H1 (cell line): Measurements from ENCODE around the gene RHOBTB3. TPM values are rescaled to one million over a fixed set of nuclear protein-coding genes. Genes with fewer than 3 reads are reported as not detected.

ENCODE experiments used
- CTCF ChIA-PET: fragments of 300-600 bp; sonication (Branson Sonifier 250); formaldehyde crosslinking; loops from one replicate; lab custom pipeline; 2021; ENCODE audit not compliant: partially characterized antibody; lab: Charles Lee
- POLR2A ChIA-PET: fragments of 300-600 bp; sonication (Branson Sonifier 250); formaldehyde crosslinking; loops from one replicate; lab custom pipeline; 2021; ENCODE audit warnings: inconsistent platforms; ENCODE audit not compliant: partially characterized antibody; lab: Charles Lee
- DNase-seq, 2 experiments: peaks; one replicate each; pipeline versions ENCODE4 v3.0.0 to v3.0.0-alpha.2; 2010 to 2022; ENCODE audit warnings: low spot score in 2 of 2, low read depth in 1 of 2, mixed read lengths in 1 of 2
- FAIRE-seq: peaks from 2 replicates; lab custom pipeline; 2011; peaks lifted over from hg19 to GRCh38; lab: Jason Lieb, UNC
- H2AFZ ChIP-seq: 2 replicates; pipeline ENCODE4 v1.8.1; 2012; ENCODE audit warnings: low read length, inconsistent platforms
- H2AK5ac ChIP-seq: 2 replicates; pipeline ENCODE4 v1.6.1; 2013; ENCODE audit warnings: low read depth, low read length
- H2BK120ac ChIP-seq: replicated peaks from 2 replicates; pipeline ENCODE3; 2013; ENCODE audit warnings: low read depth, low read length, inconsistent platforms
- H2BK12ac ChIP-seq: 2 replicates; pipeline ENCODE4 v1.6.1; 2013; ENCODE audit warnings: low read depth, low read length
- H2BK15ac ChIP-seq: 2 replicates; pipeline ENCODE4 v1.6.1; 2013; ENCODE audit warnings: low read length
- H2BK20ac ChIP-seq: 2 replicates; pipeline ENCODE4 v1.6.1; 2013; ENCODE audit warnings: low read length
- H2BK5ac ChIP-seq: 2 replicates; pipeline ENCODE4 v1.6.1; 2013; ENCODE audit warnings: low read depth, low read length
- H3K14ac ChIP-seq: 2 replicates; pipeline ENCODE4 v1.6.1; 2013; ENCODE audit warnings: inconsistent platforms; ENCODE audit not compliant: insufficient read length
- H3K18ac ChIP-seq: 2 replicates; pipeline ENCODE4 v1.6.1; 2013; ENCODE audit warnings: low read length; ENCODE audit errors: extremely low read depth
- H3K23ac ChIP-seq: 2 replicates; pipeline ENCODE4 v1.6.1; 2013; ENCODE audit warnings: inconsistent platforms; ENCODE audit not compliant: insufficient read length
- H3K23me2 ChIP-seq: 2 replicates; pipeline ENCODE4 v1.6.1; 2013; ENCODE audit warnings: low read depth, low read length
- H3K27ac ChIP-seq: 2 replicates; pipeline ENCODE4 v1.6.1; 2011; ENCODE audit warnings: low read depth, low read length, inconsistent platforms
- H3K27me3 ChIP-seq, 4 experiments: replicated peaks in 1 of 4; 1 replicate in 1 of 4; 2 replicates in 3 of 4; pipeline versions ENCODE4 v1.6.1 to v1.8.1; 2011 to 2013; ENCODE audit warnings: low read length in 3 of 4, mild to moderate bottlenecking in 3 of 4, inconsistent platforms in 2 of 4, mixed read lengths in 2 of 4, moderate library complexity in 1 of 4; ENCODE audit not compliant: control insufficient read depth in 3 of 4, insufficient read depth in 3 of 4; ENCODE audit errors: extremely low read depth in 1 of 4
- H3K36me3 ChIP-seq, 4 experiments: 2 replicates each; pipeline versions ENCODE4 v1.6.1 to v1.8.1; 2011 to 2013; ENCODE audit warnings: mild to moderate bottlenecking in 4 of 4, low read length in 3 of 4, moderate library complexity in 2 of 4, control low read depth in 1 of 4, inconsistent platforms in 1 of 4; ENCODE audit not compliant: insufficient read depth in 4 of 4, control insufficient read depth in 2 of 4
- H3K4ac ChIP-seq: replicated peaks from 2 replicates; pipeline ENCODE3; 2013; ENCODE audit warnings: low read length, low read depth, mixed read lengths, inconsistent platforms; ENCODE audit not compliant: insufficient read length
- H3K4me1 ChIP-seq, 4 experiments: replicated peaks in 1 of 4; 1 replicate in 1 of 4; 2 replicates in 3 of 4; pipeline versions ENCODE4 v1.6.1 to v1.8.1; 2011 to 2013; ENCODE audit warnings: low read length in 3 of 4, inconsistent platforms in 2 of 4, mixed read lengths in 1 of 4; ENCODE audit not compliant: insufficient read depth in 4 of 4, control insufficient read depth in 3 of 4
- H3K4me2 ChIP-seq, 2 experiments: 2 replicates each; pipeline versions ENCODE4 v1.6.1 to v1.8.1; 2011 to 2013; ENCODE audit warnings: low read depth in 2 of 2, low read length in 2 of 2, control low read depth in 1 of 2, inconsistent platforms in 1 of 2, mild to moderate bottlenecking in 1 of 2; ENCODE audit not compliant: insufficient read depth in 1 of 2
- H3K4me3 ChIP-seq, 4 experiments: fragments of 200-600, 300-600 bp in 1 of 4; sonication (generic), shearing (Covaris generic), sonication (Bioruptor Twin) in 1 of 4; 2 replicates each; pipeline versions ENCODE4 v1.5.1 to v1.8.1; 2011 to 2016; ENCODE audit warnings: low read length in 4 of 4, low read depth in 3 of 4, control low read depth in 2 of 4, inconsistent platforms in 2 of 4, mild to moderate bottlenecking in 2 of 4, mixed read lengths in 1 of 4, moderate library complexity in 1 of 4; ENCODE audit not compliant: insufficient read depth in 2 of 4; ENCODE audit errors: extremely low read depth in 1 of 4
- H3K56ac ChIP-seq: replicated peaks from 2 replicates; pipeline ENCODE3; 2013; ENCODE audit warnings: low read depth, mild to moderate bottlenecking, mixed read lengths, low read length, inconsistent platforms; ENCODE audit not compliant: insufficient read length
- H3K79me1 ChIP-seq: 2 replicates; pipeline ENCODE4 v1.6.1; 2013; ENCODE audit warnings: low read depth, low read length, control low read depth
- H3K79me2 ChIP-seq, 2 experiments: 2 replicates each; pipeline versions ENCODE4 v1.6.1 to v1.8.1; 2012 to 2013; ENCODE audit warnings: low read length in 2 of 2, mild to moderate bottlenecking in 2 of 2, inconsistent platforms in 1 of 2; ENCODE audit not compliant: insufficient read depth in 2 of 2, control insufficient read depth in 1 of 2
- H3K9ac ChIP-seq, 4 experiments: replicated peaks in 1 of 4; 1 replicate in 1 of 4; 2 replicates in 3 of 4; pipeline versions ENCODE4 v1.6.1 to v1.8.1; 2011 to 2013; ENCODE audit warnings: low read depth in 3 of 4, low read length in 3 of 4, control low read depth in 2 of 4, mild to moderate bottlenecking in 2 of 4, moderate library complexity in 2 of 4, inconsistent platforms in 1 of 4; ENCODE audit errors: extremely low read depth in 1 of 4
- H3K9me3 ChIP-seq, 2 experiments: 2 replicates each; pipeline versions ENCODE4 v1.6.1 to v1.8.1; 2012 to 2013; ENCODE audit warnings: mild to moderate bottlenecking in 2 of 2, moderate library complexity in 2 of 2, control low read depth in 1 of 2, inconsistent platforms in 1 of 2, low read depth in 1 of 2, low read length in 1 of 2, mixed read lengths in 1 of 2; ENCODE audit not compliant: insufficient read depth in 2 of 2
- H4K20me1 ChIP-seq, 2 experiments: replicated peaks in 1 of 2; 2 replicates each; pipeline versions ENCODE3 to v1.8.1; 2011 to 2013; ENCODE audit warnings: inconsistent platforms in 2 of 2, low read length in 2 of 2, mild to moderate bottlenecking in 1 of 2; ENCODE audit not compliant: insufficient read depth in 2 of 2, control insufficient read depth in 1 of 2
- H4K5ac ChIP-seq: 2 replicates; pipeline ENCODE4 v1.6.1; 2013; ENCODE audit warnings: low read length, low read depth, mixed read lengths, inconsistent platforms; ENCODE audit not compliant: insufficient read length
- H4K8ac ChIP-seq: 2 replicates; pipeline ENCODE4 v1.8.0; 2013; ENCODE audit warnings: mild to moderate bottlenecking, moderate library complexity, low read length, inconsistent platforms; ENCODE audit not compliant: insufficient read depth; ENCODE audit errors: extremely low read depth
- H4K91ac ChIP-seq: replicated peaks from 2 replicates; pipeline ENCODE3; 2013; ENCODE audit warnings: low read length, mixed read lengths, inconsistent platforms; ENCODE audit not compliant: insufficient read length
- BACH1 ChIP-seq: IDR thresholded peaks from 2 replicates; pipeline ENCODE4 v1.6.1; 2012; ENCODE audit warnings: low read length, improper control_type of control experiment
- CEBPB ChIP-seq: IDR thresholded peaks from 2 replicates; pipeline ENCODE4 v1.6.1; 2012; ENCODE audit warnings: low read depth, low read length
- GABPA ChIP-seq: IDR thresholded peaks from 2 replicates; pipeline ENCODE4 v1.6.1; 2011; ENCODE audit warnings: mild to moderate bottlenecking, low read length, moderate library complexity, borderline replicate concordance; ENCODE audit not compliant: insufficient read depth
- GTF2F1 ChIP-seq: IDR thresholded peaks from 2 replicates; pipeline ENCODE4 v1.6.1; 2012; ENCODE audit warnings: low read depth, low read length, improper control_type of control experiment, borderline replicate concordance
- HDAC2 ChIP-seq, 2 experiments: fragments of 300-600 bp in 1 of 2; sonication (generic) in 1 of 2; IDR thresholded peaks; 2 replicates each; pipeline ENCODE4 v1.6.1; 2011 to 2012; ENCODE audit warnings: low read depth in 2 of 2, low read length in 2 of 2, mild to moderate bottlenecking in 2 of 2, moderate library complexity in 2 of 2, borderline replicate concordance in 1 of 2, inconsistent platforms in 1 of 2
- JUN ChIP-seq: IDR thresholded peaks from 2 replicates; pipeline ENCODE4 v1.6.1; 2011; ENCODE audit warnings: low read depth, mild to moderate bottlenecking, improper control_type of control experiment, low read length
- KDM4A ChIP-seq: IDR thresholded peaks from one replicate; pipeline ENCODE4 v1.7.1; 2012; ENCODE audit warnings: low read depth, mild to moderate bottlenecking, moderate library complexity, low read length, inconsistent platforms; ENCODE audit not compliant: severe bottlenecking
- PHF8 ChIP-seq: fragments of 200-600 bp; sonication (generic); conservative IDR thresholded peaks from 2 replicates; pipeline ENCODE4 v1.7.1; 2012; ENCODE audit warnings: low read depth, mild to moderate bottlenecking, inconsistent platforms, low read length, moderate library complexity
- POLR2A ChIP-seq, 2 experiments: IDR thresholded peaks; 1 replicate in 1 of 2; 2 replicates in 1 of 2; pipeline ENCODE4 v1.6.1; 2011; ENCODE audit warnings: low read depth in 2 of 2, low read length in 2 of 2, mild to moderate bottlenecking in 2 of 2; ENCODE audit errors: control extremely low read depth in 1 of 2
- POLR2AphosphoS5 ChIP-seq: IDR thresholded peaks from 2 replicates; pipeline ENCODE4 v1.6.1; 2011; ENCODE audit warnings: low read depth, low read length
- POU5F1 ChIP-seq: IDR thresholded peaks from 2 replicates; pipeline ENCODE4 v1.6.1; 2011; ENCODE audit warnings: low read depth, mild to moderate bottlenecking, low read length, moderate library complexity
- RFX5 ChIP-seq: IDR thresholded peaks from 2 replicates; pipeline ENCODE4 v1.6.1; 2011; ENCODE audit warnings: low read depth, low read length, improper control_type of control experiment, borderline replicate concordance
- SIN3A ChIP-seq, 2 experiments: IDR thresholded peaks in 1 of 2; conservative IDR thresholded peaks in 1 of 2; 2 replicates each; pipeline ENCODE4 v1.6.1; 2011 to 2012; ENCODE audit warnings: low read length in 2 of 2, improper control_type of control experiment in 1 of 2, low read depth in 1 of 2, mild to moderate bottlenecking in 1 of 2
- SP4 ChIP-seq: IDR thresholded peaks from 2 replicates; pipeline ENCODE4 v1.6.1; 2012; ENCODE audit warnings: low read length, inconsistent platforms
- TCF12 ChIP-seq: IDR thresholded peaks from 2 replicates; pipeline ENCODE4 v1.6.1; 2011; ENCODE audit warnings: low read depth, mild to moderate bottlenecking, low read length
- WGBS, 2 experiments: shearing (Covaris generic) in 1 of 2; methylation state at CpG; one replicate each; pipeline versions ENCODE4 v1.1.6 to v1.1.7; 2013 to 2015; ENCODE audit warnings: low lambda C conversion rate in 2 of 2, mixed read lengths in 2 of 2, inconsistent platforms in 1 of 2, low coverage in 1 of 2, missing lambda C conversion rate in 1 of 2; ENCODE audit not compliant: insufficient replicate concordance in 2 of 2, insufficient coverage in 1 of 2, insufficient read length in 1 of 2; ENCODE audit errors: extremely low coverage in 1 of 2, missing lambda C conversion rate in 1 of 2; 5-methylcytosine and 5-hydroxymethylcytosine counted together
- polyA plus RNA-seq, 7 experiments: library from polyadenylated mRNA; depleted of rRNA in 3 of 7; stranded (reverse) in 5 of 7; unstranded in 2 of 7; fragments of >200 nt in 5 of 7; fragments of 200-250 nt in 2 of 7; gene quantifications; 1 replicate in 5 of 7; 2 replicates in 1 of 7; 4 replicates in 1 of 7; pipeline versions ENCODE4 v1.2.1 to v1.2.3, GENCODE V29; 2011 to 2013; ENCODE audit warnings: missing spikeins in 2 of 7, mixed read lengths in 2 of 7
- total RNA-seq: library from RNA; stranded (reverse); fragmentation: NEBNext Ultra II Directional; extraction: Animal tissue kit (Norgen Biotek cat#: 25700); gene quantifications from 2 replicates; pipeline ENCODE4 v1.2.1, GENCODE V29; 2021

RHOBTB3 gene
- total and polyA plus RNA-seq, 2 of the 8 experiments (the other 6 are each of a cell fraction or from before 2014, with no cell fraction given) = 8.2 to 17.5 TPM

DNA sequence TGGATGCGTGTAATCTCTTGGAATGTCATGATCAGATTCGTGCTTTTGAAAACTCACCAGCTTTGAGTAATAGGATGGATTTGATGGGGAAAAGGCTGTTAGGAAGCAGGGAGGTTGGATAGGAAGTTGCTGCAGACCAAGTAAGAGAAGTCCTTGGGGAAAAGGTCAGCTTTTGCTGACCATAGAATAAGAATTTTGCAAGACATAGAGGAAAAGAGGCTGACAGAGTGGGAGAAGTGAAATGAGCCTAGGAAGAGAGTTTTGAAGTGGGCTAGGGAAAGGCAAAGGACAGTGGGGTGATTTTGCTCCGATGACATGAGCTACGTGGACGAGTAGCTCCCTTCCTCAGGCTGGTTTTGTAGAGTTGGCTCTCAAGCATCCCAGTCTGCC, 31.5 kb downstream of the RHOBTB3 start:
- Histone ChIP-seq H4K20me1 (no peaks in the 10 kb centered on the region), H3K4me1 (no peaks in the 10 kb centered on the region), H3K23ac (no peak overlapping the region), H3K14ac (no peak overlapping the region), H3K36me3 (no peaks in the 10 kb centered on the region), H3K18ac (no peak overlapping the region), H2BK5ac (no peak overlapping the region), H3K9ac (no peak overlapping the region; a peak in 1 of 7 replicates), H3K79me2 (no peaks in the 10 kb centered on the region), H2BK120ac (no peak overlapping the region), H2AK5ac (no peak overlapping the region), H4K8ac (no peak overlapping the region), H3K56ac (no peak overlapping the region), H2BK20ac (no peak overlapping the region), H3K4ac (no peak overlapping the region), H4K91ac (no peak overlapping the region), H3K79me1 (no peaks in the 10 kb centered on the region), H2AFZ (no peak overlapping the region), H3K27me3 (no peaks in the 10 kb centered on the region), H3K27ac (no peak overlapping the region), H3K23me2 (no peaks in the 10 kb centered on the region), H3K9me3 (no peaks in the 10 kb centered on the region), H3K4me2 (no peak overlapping the region), H2BK15ac (no peak overlapping the region), H4K5ac (no peak overlapping the region), H3K4me3 (no peak overlapping the region), H2BK12ac (no peak overlapping the region)
- DNase-seq (no peak), FAIRE-seq (no peak)
- ChIA-PET CTCF (interaction anchor here (0.7 to 5.3 kb wide), 6 partner anchors 10 to 133 kb away, joined by 3 to 18 read pairs (median 3); no protein-coding TSS in a partner anchor), POLR2A (interaction anchor here (0.8 kb wide), 1 partner anchor 31 kb away, joined by 3 read pairs; no protein-coding TSS in a partner anchor)
- WGBS, 2 experiments = 93% methylated on average over 5 of the region's 5 CpGs; no CpG with 5 or more reads in 1 of the 2 experiments
- TF ChIP-seq SIN3A (conservative IDR thresholded peaks at IDR 0.05 in 1 of 2, IDR thresholded peaks at IDR 0.05 in 1 of 2; ENCODE audit: low read depth in 1 of 2, low read length in 2 of 2) (no peak), CEBPB (no peak), KDM4A (no peak), PHF8 (no peak), HDAC2 (IDR thresholded peaks at IDR 0.05; ENCODE audit: borderline replicate concordance in 1 of 2, low read depth in 2 of 2, low read length in 2 of 2) (no peak), RFX5 (no peak), POLR2AphosphoS5 (no peak), JUN (no peak), GTF2F1 (no peak), GABPA (no peak), TCF12 (no peak), BACH1 (no peak), POLR2A (IDR thresholded peaks at IDR 0.05; ENCODE audit: control extremely low read depth in 1 of 2, low read depth in 2 of 2, low read length in 2 of 2) (no peak), POU5F1 (no peak), SP4 (no peak)
